H1 (cell line): ENCODE results near the gene HEXIM1. TPM values are rescaled to one million over a fixed set of nuclear protein-coding genes. Genes with fewer than 3 reads are reported as not detected.
A peak's percentile ranks its signal among the peaks of the same experiment; 100 is the strongest.

Experiments
- CTCF ChIA-PET: fragments of 300-600 bp; sonication (Branson Sonifier 250); formaldehyde crosslinking; loops from one replicate; lab custom pipeline; 2021; ENCODE audit not compliant: partially characterized antibody; lab: Charles Lee
- POLR2A ChIA-PET: fragments of 300-600 bp; sonication (Branson Sonifier 250); formaldehyde crosslinking; loops from one replicate; lab custom pipeline; 2021; ENCODE audit warnings: inconsistent platforms; ENCODE audit not compliant: partially characterized antibody; lab: Charles Lee
- DNase-seq, 2 experiments: peaks; one replicate each; pipeline versions ENCODE4 v3.0.0 to v3.0.0-alpha.2; 2010 to 2022; ENCODE audit warnings: low spot score in 2 of 2, low read depth in 1 of 2, mixed read lengths in 1 of 2
- FAIRE-seq: peaks from 2 replicates; lab custom pipeline; 2011; peaks lifted over from hg19 to GRCh38; lab: Jason Lieb, UNC
- H2AFZ ChIP-seq: 2 replicates; pipeline ENCODE4 v1.8.1; 2012; ENCODE audit warnings: low read length, inconsistent platforms
- H2AK5ac ChIP-seq: 2 replicates; pipeline ENCODE4 v1.6.1; 2013; ENCODE audit warnings: low read depth, low read length
- H2BK120ac ChIP-seq: replicated peaks from 2 replicates; pipeline ENCODE3; 2013; ENCODE audit warnings: low read depth, low read length, inconsistent platforms
- H2BK12ac ChIP-seq: 2 replicates; pipeline ENCODE4 v1.6.1; 2013; ENCODE audit warnings: low read depth, low read length
- H2BK15ac ChIP-seq: 2 replicates; pipeline ENCODE4 v1.6.1; 2013; ENCODE audit warnings: low read length
- H2BK20ac ChIP-seq: 2 replicates; pipeline ENCODE4 v1.6.1; 2013; ENCODE audit warnings: low read length
- H2BK5ac ChIP-seq: 2 replicates; pipeline ENCODE4 v1.6.1; 2013; ENCODE audit warnings: low read depth, low read length
- H3K14ac ChIP-seq: 2 replicates; pipeline ENCODE4 v1.6.1; 2013; ENCODE audit warnings: inconsistent platforms; ENCODE audit not compliant: insufficient read length
- H3K18ac ChIP-seq: 2 replicates; pipeline ENCODE4 v1.6.1; 2013; ENCODE audit warnings: low read length; ENCODE audit errors: extremely low read depth
- H3K23ac ChIP-seq: 2 replicates; pipeline ENCODE4 v1.6.1; 2013; ENCODE audit warnings: inconsistent platforms; ENCODE audit not compliant: insufficient read length
- H3K23me2 ChIP-seq: 2 replicates; pipeline ENCODE4 v1.6.1; 2013; ENCODE audit warnings: low read depth, low read length
- H3K27ac ChIP-seq: 2 replicates; pipeline ENCODE4 v1.6.1; 2011; ENCODE audit warnings: low read depth, low read length, inconsistent platforms
- H3K27me3 ChIP-seq, 4 experiments: replicated peaks in 1 of 4; 1 replicate in 1 of 4; 2 replicates in 3 of 4; pipeline versions ENCODE4 v1.6.1 to v1.8.1; 2011 to 2013; ENCODE audit warnings: low read length in 3 of 4, mild to moderate bottlenecking in 3 of 4, inconsistent platforms in 2 of 4, mixed read lengths in 2 of 4, moderate library complexity in 1 of 4; ENCODE audit not compliant: control insufficient read depth in 3 of 4, insufficient read depth in 3 of 4; ENCODE audit errors: extremely low read depth in 1 of 4
- H3K36me3 ChIP-seq, 4 experiments: 2 replicates each; pipeline versions ENCODE4 v1.6.1 to v1.8.1; 2011 to 2013; ENCODE audit warnings: mild to moderate bottlenecking in 4 of 4, low read length in 3 of 4, moderate library complexity in 2 of 4, control low read depth in 1 of 4, inconsistent platforms in 1 of 4; ENCODE audit not compliant: insufficient read depth in 4 of 4, control insufficient read depth in 2 of 4
- H3K4ac ChIP-seq: replicated peaks from 2 replicates; pipeline ENCODE3; 2013; ENCODE audit warnings: low read length, low read depth, mixed read lengths, inconsistent platforms; ENCODE audit not compliant: insufficient read length
- H3K4me1 ChIP-seq, 4 experiments: replicated peaks in 1 of 4; 1 replicate in 1 of 4; 2 replicates in 3 of 4; pipeline versions ENCODE4 v1.6.1 to v1.8.1; 2011 to 2013; ENCODE audit warnings: low read length in 3 of 4, inconsistent platforms in 2 of 4, mixed read lengths in 1 of 4; ENCODE audit not compliant: insufficient read depth in 4 of 4, control insufficient read depth in 3 of 4
- H3K4me2 ChIP-seq, 2 experiments: 2 replicates each; pipeline versions ENCODE4 v1.6.1 to v1.8.1; 2011 to 2013; ENCODE audit warnings: low read depth in 2 of 2, low read length in 2 of 2, control low read depth in 1 of 2, inconsistent platforms in 1 of 2, mild to moderate bottlenecking in 1 of 2; ENCODE audit not compliant: insufficient read depth in 1 of 2
- H3K4me3 ChIP-seq, 4 experiments: fragments of 200-600, 300-600 bp in 1 of 4; sonication (generic), shearing (Covaris generic), sonication (Bioruptor Twin) in 1 of 4; 2 replicates each; pipeline versions ENCODE4 v1.5.1 to v1.8.1; 2011 to 2016; ENCODE audit warnings: low read length in 4 of 4, low read depth in 3 of 4, control low read depth in 2 of 4, inconsistent platforms in 2 of 4, mild to moderate bottlenecking in 2 of 4, mixed read lengths in 1 of 4, moderate library complexity in 1 of 4; ENCODE audit not compliant: insufficient read depth in 2 of 4; ENCODE audit errors: extremely low read depth in 1 of 4
- H3K56ac ChIP-seq: replicated peaks from 2 replicates; pipeline ENCODE3; 2013; ENCODE audit warnings: low read depth, mild to moderate bottlenecking, mixed read lengths, low read length, inconsistent platforms; ENCODE audit not compliant: insufficient read length
- H3K79me1 ChIP-seq: 2 replicates; pipeline ENCODE4 v1.6.1; 2013; ENCODE audit warnings: low read depth, low read length, control low read depth
- H3K79me2 ChIP-seq, 2 experiments: 2 replicates each; pipeline versions ENCODE4 v1.6.1 to v1.8.1; 2012 to 2013; ENCODE audit warnings: low read length in 2 of 2, mild to moderate bottlenecking in 2 of 2, inconsistent platforms in 1 of 2; ENCODE audit not compliant: insufficient read depth in 2 of 2, control insufficient read depth in 1 of 2
- H3K9ac ChIP-seq, 4 experiments: replicated peaks in 1 of 4; 1 replicate in 1 of 4; 2 replicates in 3 of 4; pipeline versions ENCODE4 v1.6.1 to v1.8.1; 2011 to 2013; ENCODE audit warnings: low read depth in 3 of 4, low read length in 3 of 4, control low read depth in 2 of 4, mild to moderate bottlenecking in 2 of 4, moderate library complexity in 2 of 4, inconsistent platforms in 1 of 4; ENCODE audit errors: extremely low read depth in 1 of 4
- H3K9me3 ChIP-seq, 2 experiments: 2 replicates each; pipeline versions ENCODE4 v1.6.1 to v1.8.1; 2012 to 2013; ENCODE audit warnings: mild to moderate bottlenecking in 2 of 2, moderate library complexity in 2 of 2, control low read depth in 1 of 2, inconsistent platforms in 1 of 2, low read depth in 1 of 2, low read length in 1 of 2, mixed read lengths in 1 of 2; ENCODE audit not compliant: insufficient read depth in 2 of 2
- H4K20me1 ChIP-seq, 2 experiments: replicated peaks in 1 of 2; 2 replicates each; pipeline versions ENCODE3 to v1.8.1; 2011 to 2013; ENCODE audit warnings: inconsistent platforms in 2 of 2, low read length in 2 of 2, mild to moderate bottlenecking in 1 of 2; ENCODE audit not compliant: insufficient read depth in 2 of 2, control insufficient read depth in 1 of 2
- H4K5ac ChIP-seq: 2 replicates; pipeline ENCODE4 v1.6.1; 2013; ENCODE audit warnings: low read length, low read depth, mixed read lengths, inconsistent platforms; ENCODE audit not compliant: insufficient read length
- H4K8ac ChIP-seq: 2 replicates; pipeline ENCODE4 v1.8.0; 2013; ENCODE audit warnings: mild to moderate bottlenecking, moderate library complexity, low read length, inconsistent platforms; ENCODE audit not compliant: insufficient read depth; ENCODE audit errors: extremely low read depth
- H4K91ac ChIP-seq: replicated peaks from 2 replicates; pipeline ENCODE3; 2013; ENCODE audit warnings: low read length, mixed read lengths, inconsistent platforms; ENCODE audit not compliant: insufficient read length
- CHD2 ChIP-seq: IDR thresholded peaks from 2 replicates; pipeline ENCODE4 v1.6.1; 2012; ENCODE audit warnings: low read length, improper control_type of control experiment
- CREB1 ChIP-seq: IDR thresholded peaks from 2 replicates; pipeline ENCODE4 v1.6.1; 2012; ENCODE audit warnings: inconsistent platforms
- E2F6 ChIP-seq: IDR thresholded peaks from 2 replicates; pipeline ENCODE4 v1.6.1; 2012; ENCODE audit warnings: inconsistent platforms
- EGR1 ChIP-seq: IDR thresholded peaks from 2 replicates; pipeline ENCODE4 v1.6.1; 2011; ENCODE audit warnings: low read depth, low read length, borderline replicate concordance
- FOSL1 ChIP-seq: IDR thresholded peaks from 2 replicates; pipeline ENCODE4 v1.6.1; 2011; ENCODE audit warnings: mild to moderate bottlenecking, low read depth, low read length, moderate library complexity; ENCODE audit not compliant: insufficient read depth
- GABPA ChIP-seq: IDR thresholded peaks from 2 replicates; pipeline ENCODE4 v1.6.1; 2011; ENCODE audit warnings: mild to moderate bottlenecking, low read length, moderate library complexity, borderline replicate concordance; ENCODE audit not compliant: insufficient read depth
- HDAC6 ChIP-seq: IDR thresholded peaks from one replicate; pipeline ENCODE4 v1.7.1; 2012; ENCODE audit warnings: low read depth, mild to moderate bottlenecking, inconsistent platforms, low read length, moderate library complexity
- SIX5 ChIP-seq: IDR thresholded peaks from 2 replicates; pipeline ENCODE4 v1.6.1; 2011; ENCODE audit warnings: mild to moderate bottlenecking, low read depth, low read length
- TBP ChIP-seq: IDR thresholded peaks from 2 replicates; pipeline ENCODE4 v1.6.1; 2011; ENCODE audit warnings: low read depth, low read length, improper control_type of control experiment
- WGBS, 2 experiments: shearing (Covaris generic) in 1 of 2; methylation state at CpG; one replicate each; pipeline versions ENCODE4 v1.1.6 to v1.1.7; 2013 to 2015; ENCODE audit warnings: low lambda C conversion rate in 2 of 2, mixed read lengths in 2 of 2, inconsistent platforms in 1 of 2, low coverage in 1 of 2, missing lambda C conversion rate in 1 of 2; ENCODE audit not compliant: insufficient replicate concordance in 2 of 2, insufficient coverage in 1 of 2, insufficient read length in 1 of 2; ENCODE audit errors: extremely low coverage in 1 of 2, missing lambda C conversion rate in 1 of 2; 5-methylcytosine and 5-hydroxymethylcytosine counted together
- polyA plus RNA-seq, 7 experiments: library from polyadenylated mRNA; depleted of rRNA in 3 of 7; stranded (reverse) in 5 of 7; unstranded in 2 of 7; fragments of >200 nt in 5 of 7; fragments of 200-250 nt in 2 of 7; gene quantifications; 1 replicate in 5 of 7; 2 replicates in 1 of 7; 4 replicates in 1 of 7; pipeline versions ENCODE4 v1.2.1 to v1.2.3, GENCODE V29; 2011 to 2013; ENCODE audit warnings: missing spikeins in 2 of 7, mixed read lengths in 2 of 7
- total RNA-seq: library from RNA; stranded (reverse); fragmentation: NEBNext Ultra II Directional; extraction: Animal tissue kit (Norgen Biotek cat#: 25700); gene quantifications from 2 replicates; pipeline ENCODE4 v1.2.1, GENCODE V29; 2021

HEXIM1 gene
- total and polyA plus RNA-seq, 2 of the 8 experiments (the other 6 are each of a cell fraction or from before 2014, with no cell fraction given) = 9.1 to 38.3 TPM

DNA sequence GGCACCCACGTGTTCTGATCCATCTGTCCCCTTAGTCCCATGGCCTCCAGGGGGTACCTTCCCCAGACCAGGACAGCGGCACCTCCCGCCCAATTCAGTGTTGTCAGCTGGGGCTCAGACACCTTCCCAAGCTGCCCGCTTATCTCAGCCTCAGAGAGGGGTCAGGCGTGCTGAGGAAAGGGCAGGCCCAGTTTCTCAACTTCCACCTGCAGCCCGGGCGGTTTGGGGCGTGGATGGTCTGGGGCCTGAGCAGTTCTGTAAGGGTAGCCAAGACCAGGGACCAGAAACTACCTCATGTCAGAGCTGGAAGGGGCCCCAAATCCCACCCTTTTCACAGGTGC is 21.1 kb upstream of the HEXIM1 start:
- peak overlapping the region; percentile 55 for H4K5ac ChIP-seq
- peaks cover 2% of the 10 kb centered on the region; the same call in 1 of the 2 replicates for H3K23me2 ChIP-seq
- H2BK5ac ChIP-seq = peak overlapping the region; percentile 97
- CTCF ChIA-PET = interaction anchor here (0.7 to 8.7 kb wide), 11 partner anchors 8 to 109 kb away, joined by 3 to 69 read pairs (median 4); partner anchors contain the start of gene ACBD4
- H3K9ac ChIP-seq = no peak overlapping the region; a peak in 1 of 7 replicates
- TF ChIP-seq TBP (no peak), CHD2 (no peak), FOSL1 (no peak), E2F6 (no peak), CREB1 (no peak), HDAC6 (no peak), EGR1 (no peak), SIX5 (no peak), GABPA (no peak)
- TF ChIP-seq, all 59 proteins: peak for 0
- POLR2A ChIA-PET = interaction anchor here (1.0 to 15.8 kb wide), 4 partner anchors 11 to 34 kb away, joined by 3 to 185 read pairs (median 6); partner anchors contain the start of genes HEXIM1 and HEXIM2
- H3K4ac ChIP-seq = peak overlapping the region; percentile 72
- H3K4me1 ChIP-seq = peaks cover 0 to 20% (median 11%) of the 10 kb centered on the region in 4 experiments; a peak in 5 of 7 replicates
- H3K27ac ChIP-seq = 0 out of 2 replicates have a peak overlapping the region, but pooled peaks have one; percentile 38
- peak overlapping the region; percentile 74; the same call in 1 of the 2 replicates for H4K8ac ChIP-seq
- no peaks in the 10 kb centered on the region for H3K36me3 ChIP-seq
- no peak overlapping the region for H2AFZ ChIP-seq
- FAIRE-seq (no peak), DNase-seq (no peak)
- H3K14ac ChIP-seq = peak overlapping the region; percentile 0
- H2AK5ac ChIP-seq = peak overlapping the region; percentile 58; the same call in 1 of the 2 replicates
- H3K56ac ChIP-seq = no peak overlapping the region
- no peak overlapping the region for H3K4me3 ChIP-seq
- no peaks in the 10 kb centered on the region for H3K79me2 ChIP-seq
- no peak overlapping the region for H3K23ac ChIP-seq
- no peak overlapping the region for H2BK15ac ChIP-seq
- peak overlapping the region; percentile 96; the same call in 1 of the 2 replicates for H2BK12ac ChIP-seq
- WGBS, 2 experiments = 95% methylated on average over 8 of the region's 8 CpGs; no CpG with 5 or more reads in 1 of the 2 experiments
- H4K20me1 ChIP-seq = peaks cover 5 to 11% of the 10 kb centered on the region in 2 experiments
- H3K18ac ChIP-seq = peak overlapping the region; percentile 83
- no peak overlapping the region for H2BK120ac ChIP-seq
- no peaks in the 10 kb centered on the region for H3K79me1 ChIP-seq
- peak overlapping the region; percentile 100 for H4K91ac ChIP-seq
- H3K27me3 ChIP-seq = no peaks in the 10 kb centered on the region
- H3K9me3 ChIP-seq = no peaks in the 10 kb centered on the region
- H2BK20ac ChIP-seq = peak overlapping the region; percentile 55; the same call in 1 of the 2 replicates
- no peak overlapping the region for H3K4me2 ChIP-seq
